Osteoblast (primary cell): ENCODE results near the gene ZNF784. TPM values are rescaled to one million over a fixed set of nuclear protein-coding genes. Genes with fewer than 3 reads are reported as not detected.

Experiments used
- DNase-seq: peaks from one replicate; pipeline ENCODE4 v3.0.0; 2011; ENCODE audit warnings: low spot score, mixed read lengths; ENCODE audit not compliant: insufficient read length; ENCODE audit errors: missing footprints
- H2AFZ ChIP-seq: 2 replicates; pipeline ENCODE4 v1.6.0; 2011; ENCODE audit warnings: mild to moderate bottlenecking, low read length
- H3K27ac ChIP-seq: 2 replicates; pipeline ENCODE4 v1.5.1; 2011; ENCODE audit warnings: mild to moderate bottlenecking, low read depth, low read length, moderate library complexity
- H3K27me3 ChIP-seq: 2 replicates; pipeline ENCODE4 v1.6.0; 2012; ENCODE audit warnings: mild to moderate bottlenecking, control low read depth, inconsistent platforms, low read length, moderate library complexity; ENCODE audit not compliant: insufficient read depth
- H3K36me3 ChIP-seq: 2 replicates; pipeline ENCODE4 v1.5.1; 2011; ENCODE audit warnings: mild to moderate bottlenecking, low read length, control low read depth, moderate library complexity; ENCODE audit not compliant: insufficient read depth
- H3K4me1 ChIP-seq: 2 replicates; pipeline ENCODE4 v1.5.1; 2011; ENCODE audit warnings: mild to moderate bottlenecking, low read length, control low read depth, moderate library complexity; ENCODE audit not compliant: insufficient read depth
- H3K4me2 ChIP-seq: 2 replicates; pipeline ENCODE4 v1.6.0; 2011; ENCODE audit warnings: mild to moderate bottlenecking, low read length; ENCODE audit not compliant: insufficient read depth
- H3K4me3 ChIP-seq: fragments of 200-600 bp; sonication (generic); 3 replicates; pipeline ENCODE4 v1.5.1; 2012; ENCODE audit warnings: mild to moderate bottlenecking, low read length, inconsistent platforms; ENCODE audit not compliant: insufficient read depth
- H3K79me2 ChIP-seq: 2 replicates; pipeline ENCODE4 v1.6.0; 2012; ENCODE audit warnings: mild to moderate bottlenecking, low read length, control low read depth, inconsistent platforms; ENCODE audit not compliant: insufficient read depth
- H3K9me3 ChIP-seq: 2 replicates; pipeline ENCODE4 v1.5.1; 2011; ENCODE audit warnings: low read depth, low read length, control low read depth
- H4K20me1 ChIP-seq: 2 replicates; pipeline ENCODE4 v1.6.0; 2012; ENCODE audit warnings: mild to moderate bottlenecking, low read length, control low read depth; ENCODE audit not compliant: insufficient read depth
- CTCF ChIP-seq: IDR thresholded peaks from 2 replicates; pipeline ENCODE4 v1.5.1; 2011; ENCODE audit warnings: mild to moderate bottlenecking, low read depth, low read length, moderate library complexity; ENCODE audit errors: extremely low read depth
- total RNA-seq: library from RNA; depleted of rRNA; stranded (reverse); fragments of >200 nt; gene quantifications from 2 replicates; pipeline ENCODE4 v1.2.3, GENCODE V29; 2012

ZNF784 gene
- total RNA-seq, 1 donor, result 8.7 TPM

- Histone ChIP-seq H3K9me3 (no peaks in the 10 kb centered on the region), H3K27me3 (no peaks in the 10 kb centered on the region), H4K20me1 (peaks cover 13% of the 10 kb centered on the region), H3K4me2 (no peak overlapping the region), H3K4me3 (no peak overlapping the region), H3K4me1 (no peaks in the 10 kb centered on the region), H2AFZ (no peak overlapping the region), H3K27ac (no peak overlapping the region), H3K79me2 (peaks cover 13% of the 10 kb centered on the region), H3K36me3 (peaks cover 16% of the 10 kb centered on the region)
- no peak for TF ChIP-seq CTCF
- peak; percentile 63 for DNase-seq
These were observed 7.9 kb downstream of the ZNF784 start for GRCh38 chr19:55616395-55616875.

GRCh38 chr19:55615543-55616394 lies 8.6 kb downstream of the ZNF784 start:
- peak; percentile 60 for DNase-seq
- Histone ChIP-seq H2AFZ (no peak overlapping the region), H3K27ac (no peak overlapping the region), H3K36me3 (peaks cover 14% of the 10 kb centered on the region), H3K4me2 (no peak overlapping the region), H3K27me3 (no peaks in the 10 kb centered on the region), H3K9me3 (no peaks in the 10 kb centered on the region), H4K20me1 (peaks cover 13% of the 10 kb centered on the region), H3K4me1 (no peaks in the 10 kb centered on the region), H3K4me3 (no peak overlapping the region), H3K79me2 (peaks cover 20% of the 10 kb centered on the region)
- TF ChIP-seq CTCF, result no peak

- H3K4me1 ChIP-seq, result no peaks in the 10 kb centered on the region
- peaks cover 26% of the 10 kb centered on the region for H3K79me2 ChIP-seq
- H3K27ac ChIP-seq, result no peak overlapping the region
These were observed 9.4 kb downstream of the ZNF784 start for GRCh38 chr19:55614711-55615542.

More at GRCh38 chr19:55614711-55615542, 9.4 kb downstream of the ZNF784 start:
- peak; percentile 82 for DNase-seq
- Histone ChIP-seq H3K4me2 (no peak overlapping the region), H3K9me3 (peaks cover 1% of the 10 kb centered on the region), H4K20me1 (peaks cover 12% of the 10 kb centered on the region), H2AFZ (no peak overlapping the region), H3K27me3 (no peaks in the 10 kb centered on the region), H3K36me3 (peaks cover 14% of the 10 kb centered on the region), H3K4me3 (no peak overlapping the region)
- no peak for TF ChIP-seq CTCF
